Esophagus muscularis mucosa (tissue), 4 donors: Measurements from ENCODE around the gene DRP2.

Experiments
- CTCF ChIP-seq, 3 experiments: fragments of 200-600 bp in 2 of 3; fragments of 450-650 bp in 1 of 3; sonication (generic) in 2 of 3; IDR thresholded peaks; one replicate each; pipeline ENCODE4 v1.5.1; 2017 to 2019; ENCODE audit warnings: antibody characterized with exemption in 3 of 3, mild to moderate bottlenecking in 2 of 3, moderate library complexity in 1 of 3
- EP300 ChIP-seq: sonication (generic); formaldehyde crosslinking; IDR thresholded peaks from one replicate; pipeline ENCODE4 v1.6.1; 2017; ENCODE audit warnings: antibody characterized with exemption
- POLR2AphosphoS5 ChIP-seq, 2 donors: sonication (generic); formaldehyde crosslinking; IDR thresholded peaks; one replicate each; pipeline ENCODE4 v1.6.1; 2017; ENCODE audit warnings: antibody characterized with exemption in 2 of 2

GRCh38 chrX:101210630-101211029 lies 9.0 kb upstream of the DRP2 start:
- TF ChIP-seq CTCF (IDR thresholded peaks at IDR 0.05) (no peak), POLR2AphosphoS5 (IDR thresholded peaks at IDR 0.05) (no peak), EP300 (no peak)
